A673 (cell line): Measurements from ENCODE around the gene SHISAL2A.

Experiments used
- EZH2 ChIP-seq: fragments of 200-600 bp; sonication (generic); IDR thresholded peaks from 2 replicates; pipeline ENCODE4 v1.6.1; 2017; ENCODE audit warnings: borderline replicate concordance, low read depth, mild to moderate bottlenecking, mixed read lengths, antibody characterized with exemption, low read length; ENCODE audit not compliant: poor library complexity, severe bottlenecking
- TF ChIP-seq, protein P1 (sequence below): fragments of 300-800, 200-600 bp; sonication (generic); conservative IDR thresholded peaks from 2 replicates; pipeline ENCODE4 v1.5.1; 2017; ENCODE audit warnings: low read depth, mild to moderate bottlenecking, antibody characterized with exemption, low read length, moderate library complexity, mixed read lengths

GRCh38 chr1:52615489-52616042 is 17.4 kb upstream of the SHISAL2A start:
- TF ChIP-seq, protein P1, sequence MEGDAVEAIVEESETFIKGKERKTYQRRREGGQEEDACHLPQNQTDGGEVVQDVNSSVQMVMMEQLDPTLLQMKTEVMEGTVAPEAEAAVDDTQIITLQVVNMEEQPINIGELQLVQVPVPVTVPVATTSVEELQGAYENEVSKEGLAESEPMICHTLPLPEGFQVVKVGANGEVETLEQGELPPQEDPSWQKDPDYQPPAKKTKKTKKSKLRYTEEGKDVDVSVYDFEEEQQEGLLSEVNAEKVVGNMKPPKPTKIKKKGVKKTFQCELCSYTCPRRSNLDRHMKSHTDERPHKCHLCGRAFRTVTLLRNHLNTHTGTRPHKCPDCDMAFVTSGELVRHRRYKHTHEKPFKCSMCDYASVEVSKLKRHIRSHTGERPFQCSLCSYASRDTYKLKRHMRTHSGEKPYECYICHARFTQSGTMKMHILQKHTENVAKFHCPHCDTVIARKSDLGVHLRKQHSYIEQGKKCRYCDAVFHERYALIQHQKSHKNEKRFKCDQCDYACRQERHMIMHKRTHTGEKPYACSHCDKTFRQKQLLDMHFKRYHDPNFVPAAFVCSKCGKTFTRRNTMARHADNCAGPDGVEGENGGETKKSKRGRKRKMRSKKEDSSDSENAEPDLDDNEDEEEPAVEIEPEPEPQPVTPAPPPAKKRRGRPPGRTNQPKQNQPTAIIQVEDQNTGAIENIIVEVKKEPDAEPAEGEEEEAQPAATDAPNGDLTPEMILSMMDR = no peak
- no peak for TF ChIP-seq EZH2
